IPS-18c (cell line): ENCODE measurements around the gene KLK13.

Experiments used
- H3K4me3 ChIP-seq: 2 replicates; pipeline ENCODE4 v1.7.0; 2013; ENCODE audit warnings: low read depth, mild to moderate bottlenecking, low read length, moderate library complexity; ENCODE audit not compliant: insufficient read depth
- H3K9me3 ChIP-seq: one replicate; pipeline ENCODE4 v1.6.1; 2013; ENCODE audit warnings: mild to moderate bottlenecking, low read length, moderate library complexity; ENCODE audit not compliant: control insufficient read depth, insufficient read depth

The KLK13 gene

GRCh38 chr19:51096473-51097165 lies 31.7 kb upstream of the KLK13 start:
- H3K4me3 ChIP-seq: no peak overlapping the region
- H3K9me3 ChIP-seq: no peaks in the 10 kb centered on the region

- no peaks in the 10 kb centered on the region for H3K9me3 ChIP-seq
- no peak overlapping the region for H3K4me3 ChIP-seq
Measured at GRCh38 chr19:51094696-51095279, 29.9 kb upstream of the KLK13 start.

- Histone ChIP-seq H3K9me3 (no peaks in the 10 kb centered on the region), H3K4me3 (no peak overlapping the region)
Measured at GRCh38 chr19:51093510-51094345, 28.8 kb upstream of the KLK13 start.

- Histone ChIP-seq H3K4me3 (no peak overlapping the region), H3K9me3 (no peaks in the 10 kb centered on the region)
Measured at GRCh38 chr19:51093101-51093500, 28.2 kb upstream of the KLK13 start.

- no peak overlapping the region for H3K4me3 ChIP-seq
- no peaks in the 10 kb centered on the region for H3K9me3 ChIP-seq
Measured at GRCh38 chr19:51091895-51092873, 27.3 kb upstream of the KLK13 start.

GRCh38 chr19:51091126-51091525 lies 26.2 kb upstream of the KLK13 start:
- Histone ChIP-seq H3K4me3 (no peak overlapping the region), H3K9me3 (no peaks in the 10 kb centered on the region)

GRCh38 chr19:51090471-51090870 lies 25.6 kb upstream of the KLK13 start:
- H3K4me3 ChIP-seq: no peak overlapping the region
- no peaks in the 10 kb centered on the region for H3K9me3 ChIP-seq

- Histone ChIP-seq H3K9me3 (no peaks in the 10 kb centered on the region), H3K4me3 (no peak overlapping the region)
Measured at GRCh38 chr19:51089786-51090185, 24.9 kb upstream of the KLK13 start.

- no peak overlapping the region for H3K4me3 ChIP-seq
- H3K9me3 ChIP-seq: no peaks in the 10 kb centered on the region
Measured at GRCh38 chr19:51086153-51086850, 21.4 kb upstream of the KLK13 start.

- no peaks in the 10 kb centered on the region for H3K9me3 ChIP-seq
- no peak overlapping the region for H3K4me3 ChIP-seq
Measured at GRCh38 chr19:51084505-51084904, 19.6 kb upstream of the KLK13 start.

- no peak overlapping the region for H3K4me3 ChIP-seq
- no peaks in the 10 kb centered on the region for H3K9me3 ChIP-seq
Measured at GRCh38 chr19:51083783-51084182, 18.9 kb upstream of the KLK13 start.

GRCh38 chr19:51083181-51083580 lies 18.3 kb upstream of the KLK13 start:
- H3K4me3 ChIP-seq: no peak overlapping the region
- no peaks in the 10 kb centered on the region for H3K9me3 ChIP-seq

GRCh38 chr19:51082611-51083010 lies 17.7 kb upstream of the KLK13 start, which contains the start of gene KLK14:
Gene KLK14 (minus strand): TSS chr19:51082887. CDS start chr19:51082614, 273 bp downstream.
- H3K4me3 ChIP-seq: no peak within 1 kb of the TSS
- H3K9me3 ChIP-seq: no peaks in the 10 kb centered on the region

- Histone ChIP-seq H3K9me3 (no peaks in the 10 kb centered on the region), H3K4me3 (no peak overlapping the region)
Measured at GRCh38 chr19:51081476-51081875, 16.6 kb upstream of the KLK13 start.

GRCh38 chr19:51079481-51080110 lies 14.7 kb upstream of the KLK13 start:
- Histone ChIP-seq H3K9me3 (no peaks in the 10 kb centered on the region), H3K4me3 (no peak overlapping the region)

GRCh38 chr19:51078731-51079130 lies 13.8 kb upstream of the KLK13 start:
- H3K4me3 ChIP-seq: no peak overlapping the region
- H3K9me3 ChIP-seq: no peaks in the 10 kb centered on the region
